GM23338 (cell line): ENCODE results near the gene MYO1D. TPM values are rescaled to one million over a fixed set of nuclear protein-coding genes. Genes with fewer than 3 reads are reported as not detected.

Experiments used
- ATAC-seq: fragments of 200-7000 bp; cut with Tn5 transposase; 3 replicates; pipeline ENCODE4 v1.9.1; 2020
- DNase-seq: peaks from one replicate; pipeline ENCODE4 v3.0.0-alpha.2; 2015; ENCODE audit warnings: low spot score
- H2AFZ ChIP-seq: fragments of 200-600 bp; sonication (generic); 2 replicates; pipeline ENCODE4 v1.8.0; 2016; ENCODE audit warnings: antibody characterized with exemption, mild to moderate bottlenecking, moderate library complexity
- H3F3A ChIP-seq: fragments of 200-600 bp; sonication (generic); replicated peaks from 2 replicates; pipeline ENCODE4 v1.8.0; 2017; ENCODE audit warnings: antibody characterized with exemption, mixed run types, low read depth
- H3K27ac ChIP-seq: fragments of 200-600 bp; sonication (generic); 2 replicates; pipeline ENCODE4 v1.6.1; 2016; ENCODE audit warnings: low read depth
- H3K27me3 ChIP-seq: fragments of 200-600 bp; sonication (generic); 2 replicates; pipeline ENCODE4 v1.8.0; 2016; ENCODE audit warnings: mild to moderate bottlenecking, mixed run types, moderate library complexity; ENCODE audit not compliant: insufficient read depth
- H3K36me3 ChIP-seq: fragments of 200-600 bp; sonication (generic); 2 replicates; pipeline ENCODE4 v1.8.0; 2016; ENCODE audit warnings: mild to moderate bottlenecking; ENCODE audit not compliant: insufficient read depth
- H3K4me1 ChIP-seq: fragments of 200-600 bp; sonication (generic); 2 replicates; pipeline ENCODE4 v1.8.0; 2016; ENCODE audit warnings: mild to moderate bottlenecking, moderate library complexity; ENCODE audit not compliant: insufficient read depth
- H3K4me2 ChIP-seq: fragments of 200-600 bp; sonication (generic); 2 replicates; pipeline ENCODE4 v1.7.1; 2017; ENCODE audit warnings: mixed run types
- H3K4me3 ChIP-seq: fragments of 200-600 bp; sonication (generic); 2 replicates; pipeline ENCODE4 v1.6.1; 2016; ENCODE audit warnings: mixed run types
- H3K79me2 ChIP-seq: fragments of 200-600 bp; sonication (generic); replicated peaks from 2 replicates; pipeline ENCODE4 v1.8.0; 2017; ENCODE audit warnings: mild to moderate bottlenecking; ENCODE audit not compliant: insufficient read depth
- H3K9me2 ChIP-seq: fragments of 200-600 bp; sonication (generic); 2 replicates; pipeline ENCODE4 v1.8.0; 2017; ENCODE audit not compliant: insufficient read depth
- H4K20me1 ChIP-seq: fragments of 200-600 bp; sonication (generic); replicated peaks from 2 replicates; pipeline ENCODE4 v1.8.0; 2017; ENCODE audit warnings: mild to moderate bottlenecking; ENCODE audit not compliant: insufficient read depth
- H3K27ac Mint-ChIP-seq: 2 replicates; pipeline ENCODE4 v1.8.0; 2020; ENCODE audit warnings: inconsistent platforms, mild to moderate bottlenecking, moderate library complexity, mixed read lengths
- H3K27me3 Mint-ChIP-seq: 3 replicates; pipeline ENCODE4 v1.8.0; 2022; ENCODE audit warnings: low read depth, mild to moderate bottlenecking, moderate library complexity, mixed read lengths, inconsistent platforms; ENCODE audit not compliant: insufficient read depth, poor library complexity
- H3K36me3 Mint-ChIP-seq: 3 replicates; pipeline ENCODE4 v1.8.0; 2021; ENCODE audit warnings: low read depth, mild to moderate bottlenecking, inconsistent platforms, moderate library complexity, mixed read lengths
- H3K4me1 Mint-ChIP-seq: 3 replicates; pipeline ENCODE4 v1.8.0; 2020; ENCODE audit warnings: mild to moderate bottlenecking, inconsistent platforms, mixed read lengths
- H3K4me3 Mint-ChIP-seq: 3 replicates; pipeline ENCODE4 v1.8.0; 2021; ENCODE audit warnings: moderate library complexity, mild to moderate bottlenecking, inconsistent platforms, mixed read lengths
- H3K9me3 Mint-ChIP-seq: 3 replicates; pipeline ENCODE4 v1.8.0; 2020; ENCODE audit warnings: moderate library complexity, mild to moderate bottlenecking, inconsistent platforms, mixed read lengths
- CREB1 ChIP-seq: fragments of 250-450 bp; sonication (Bioruptor Pico); IDR thresholded peaks from 2 replicates; pipeline ENCODE4 v1.5.0; 2020; ENCODE audit warnings: low read depth, mild to moderate bottlenecking, moderate library complexity
- EZH2 ChIP-seq: fragments of 200-600 bp; sonication (generic); IDR thresholded peaks from one replicate; pipeline ENCODE4 v1.8.0; 2017; ENCODE audit warnings: antibody characterized with exemption, mild to moderate bottlenecking, low read depth; ENCODE audit not compliant: unreplicated experiment
- EZH2phosphoT487 ChIP-seq: fragments of 200-600 bp; sonication (generic); IDR thresholded peaks from one replicate; pipeline ENCODE4 v1.8.1; 2018; ENCODE audit warnings: antibody characterized with exemption; ENCODE audit not compliant: unreplicated experiment
- JUNB ChIP-seq: IDR thresholded peaks from one replicate; pipeline ENCODE4 v1.6.1; 2016; ENCODE audit warnings: antibody characterized with exemption; ENCODE audit not compliant: unreplicated experiment
- NANOG ChIP-seq: IDR thresholded peaks from 2 replicates; pipeline ENCODE4 v1.6.1; 2016; ENCODE audit warnings: antibody characterized with exemption, borderline replicate concordance
- POLR2AphosphoS5 ChIP-seq: IDR thresholded peaks from 2 replicates; pipeline ENCODE4 v1.6.1; 2016; ENCODE audit warnings: antibody characterized with exemption, low read depth
- REST ChIP-seq: IDR thresholded peaks from one replicate; pipeline ENCODE4 v1.6.1; 2018; ENCODE audit warnings: antibody characterized with exemption; ENCODE audit not compliant: unreplicated experiment
- STAT1 ChIP-seq: IDR thresholded peaks from one replicate; pipeline ENCODE4 v1.6.1; 2016; ENCODE audit warnings: antibody characterized with exemption; ENCODE audit not compliant: unreplicated experiment
- ZNF114 ChIP-seq: fragments of 250-450 bp; sonication (Bioruptor Pico); IDR thresholded peaks from 2 replicates; pipeline ENCODE4 v1.5.0; 2020; ENCODE audit warnings: mild to moderate bottlenecking, moderate library complexity
- ZNF331 ChIP-seq: fragments of 250-450 bp; sonication (Bioruptor Pico); IDR thresholded peaks from 2 replicates; pipeline ENCODE4 v1.5.0; 2020; ENCODE audit warnings: low read depth, mild to moderate bottlenecking, moderate library complexity
- polyA plus RNA-seq: library from polyadenylated mRNA; unstranded; fragments of >200 nt; fragmentation: Nextera tagmentation; extraction: Ambion mirVana; gene quantifications from 2 replicates; pipeline ENCODE4 v1.2.1, GENCODE V29; 2016
- total RNA-seq: library from RNA; depleted of rRNA; stranded (reverse); fragments of >200 nt; shearing (Covaris generic); gene quantifications from 2 replicates; pipeline ENCODE4 v1.2.3, GENCODE V29; 2014
- TF ChIP-seq, protein P1 (sequence below): IDR thresholded peaks from 2 replicates; pipeline ENCODE4 v1.6.1; 2016; ENCODE audit warnings: antibody characterized with exemption
- TF ChIP-seq, protein P2 (sequence below): fragments of 250-450 bp; sonication (Bioruptor Pico); IDR thresholded peaks from 2 replicates; pipeline ENCODE4 v1.5.0; 2020; ENCODE audit warnings: mild to moderate bottlenecking, moderate library complexity
- TF ChIP-seq, protein P3 (sequence below), 2 experiments: fragments of 200-600 bp in 1 of 2; sonication (generic) in 1 of 2; conservative IDR thresholded peaks; 2 replicates each; pipeline versions ENCODE4 v1.5.1 to v1.6.1; 2016 to 2017; ENCODE audit warnings: antibody characterized with exemption in 2 of 2, low read depth in 2 of 2, mild to moderate bottlenecking in 2 of 2, moderate library complexity in 1 of 2

Gene MYO1D
- total and polyA plus RNA-seq, 2 experiments from 2014 or later: 8.6 to 28.6 TPM

- H3K4me1 ChIP-seq: peaks cover 27% of the 10 kb centered on the region
- H4K20me1 ChIP-seq: no peaks in the 10 kb centered on the region
- no peak overlapping the region for H3K27ac ChIP-seq
- H3K27ac Mint-ChIP-seq: no peak overlapping the region
- no peak overlapping the region for H2AFZ ChIP-seq
- no peaks in the 10 kb centered on the region for H3K9me2 ChIP-seq
- H3K4me2 ChIP-seq: no peak overlapping the region
- TF ChIP-seq, protein P1, sequence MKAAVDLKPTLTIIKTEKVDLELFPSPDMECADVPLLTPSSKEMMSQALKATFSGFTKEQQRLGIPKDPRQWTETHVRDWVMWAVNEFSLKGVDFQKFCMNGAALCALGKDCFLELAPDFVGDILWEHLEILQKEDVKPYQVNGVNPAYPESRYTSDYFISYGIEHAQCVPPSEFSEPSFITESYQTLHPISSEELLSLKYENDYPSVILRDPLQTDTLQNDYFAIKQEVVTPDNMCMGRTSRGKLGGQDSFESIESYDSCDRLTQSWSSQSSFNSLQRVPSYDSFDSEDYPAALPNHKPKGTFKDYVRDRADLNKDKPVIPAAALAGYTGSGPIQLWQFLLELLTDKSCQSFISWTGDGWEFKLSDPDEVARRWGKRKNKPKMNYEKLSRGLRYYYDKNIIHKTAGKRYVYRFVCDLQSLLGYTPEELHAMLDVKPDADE: no peak
- TF ChIP-seq, protein P2, sequence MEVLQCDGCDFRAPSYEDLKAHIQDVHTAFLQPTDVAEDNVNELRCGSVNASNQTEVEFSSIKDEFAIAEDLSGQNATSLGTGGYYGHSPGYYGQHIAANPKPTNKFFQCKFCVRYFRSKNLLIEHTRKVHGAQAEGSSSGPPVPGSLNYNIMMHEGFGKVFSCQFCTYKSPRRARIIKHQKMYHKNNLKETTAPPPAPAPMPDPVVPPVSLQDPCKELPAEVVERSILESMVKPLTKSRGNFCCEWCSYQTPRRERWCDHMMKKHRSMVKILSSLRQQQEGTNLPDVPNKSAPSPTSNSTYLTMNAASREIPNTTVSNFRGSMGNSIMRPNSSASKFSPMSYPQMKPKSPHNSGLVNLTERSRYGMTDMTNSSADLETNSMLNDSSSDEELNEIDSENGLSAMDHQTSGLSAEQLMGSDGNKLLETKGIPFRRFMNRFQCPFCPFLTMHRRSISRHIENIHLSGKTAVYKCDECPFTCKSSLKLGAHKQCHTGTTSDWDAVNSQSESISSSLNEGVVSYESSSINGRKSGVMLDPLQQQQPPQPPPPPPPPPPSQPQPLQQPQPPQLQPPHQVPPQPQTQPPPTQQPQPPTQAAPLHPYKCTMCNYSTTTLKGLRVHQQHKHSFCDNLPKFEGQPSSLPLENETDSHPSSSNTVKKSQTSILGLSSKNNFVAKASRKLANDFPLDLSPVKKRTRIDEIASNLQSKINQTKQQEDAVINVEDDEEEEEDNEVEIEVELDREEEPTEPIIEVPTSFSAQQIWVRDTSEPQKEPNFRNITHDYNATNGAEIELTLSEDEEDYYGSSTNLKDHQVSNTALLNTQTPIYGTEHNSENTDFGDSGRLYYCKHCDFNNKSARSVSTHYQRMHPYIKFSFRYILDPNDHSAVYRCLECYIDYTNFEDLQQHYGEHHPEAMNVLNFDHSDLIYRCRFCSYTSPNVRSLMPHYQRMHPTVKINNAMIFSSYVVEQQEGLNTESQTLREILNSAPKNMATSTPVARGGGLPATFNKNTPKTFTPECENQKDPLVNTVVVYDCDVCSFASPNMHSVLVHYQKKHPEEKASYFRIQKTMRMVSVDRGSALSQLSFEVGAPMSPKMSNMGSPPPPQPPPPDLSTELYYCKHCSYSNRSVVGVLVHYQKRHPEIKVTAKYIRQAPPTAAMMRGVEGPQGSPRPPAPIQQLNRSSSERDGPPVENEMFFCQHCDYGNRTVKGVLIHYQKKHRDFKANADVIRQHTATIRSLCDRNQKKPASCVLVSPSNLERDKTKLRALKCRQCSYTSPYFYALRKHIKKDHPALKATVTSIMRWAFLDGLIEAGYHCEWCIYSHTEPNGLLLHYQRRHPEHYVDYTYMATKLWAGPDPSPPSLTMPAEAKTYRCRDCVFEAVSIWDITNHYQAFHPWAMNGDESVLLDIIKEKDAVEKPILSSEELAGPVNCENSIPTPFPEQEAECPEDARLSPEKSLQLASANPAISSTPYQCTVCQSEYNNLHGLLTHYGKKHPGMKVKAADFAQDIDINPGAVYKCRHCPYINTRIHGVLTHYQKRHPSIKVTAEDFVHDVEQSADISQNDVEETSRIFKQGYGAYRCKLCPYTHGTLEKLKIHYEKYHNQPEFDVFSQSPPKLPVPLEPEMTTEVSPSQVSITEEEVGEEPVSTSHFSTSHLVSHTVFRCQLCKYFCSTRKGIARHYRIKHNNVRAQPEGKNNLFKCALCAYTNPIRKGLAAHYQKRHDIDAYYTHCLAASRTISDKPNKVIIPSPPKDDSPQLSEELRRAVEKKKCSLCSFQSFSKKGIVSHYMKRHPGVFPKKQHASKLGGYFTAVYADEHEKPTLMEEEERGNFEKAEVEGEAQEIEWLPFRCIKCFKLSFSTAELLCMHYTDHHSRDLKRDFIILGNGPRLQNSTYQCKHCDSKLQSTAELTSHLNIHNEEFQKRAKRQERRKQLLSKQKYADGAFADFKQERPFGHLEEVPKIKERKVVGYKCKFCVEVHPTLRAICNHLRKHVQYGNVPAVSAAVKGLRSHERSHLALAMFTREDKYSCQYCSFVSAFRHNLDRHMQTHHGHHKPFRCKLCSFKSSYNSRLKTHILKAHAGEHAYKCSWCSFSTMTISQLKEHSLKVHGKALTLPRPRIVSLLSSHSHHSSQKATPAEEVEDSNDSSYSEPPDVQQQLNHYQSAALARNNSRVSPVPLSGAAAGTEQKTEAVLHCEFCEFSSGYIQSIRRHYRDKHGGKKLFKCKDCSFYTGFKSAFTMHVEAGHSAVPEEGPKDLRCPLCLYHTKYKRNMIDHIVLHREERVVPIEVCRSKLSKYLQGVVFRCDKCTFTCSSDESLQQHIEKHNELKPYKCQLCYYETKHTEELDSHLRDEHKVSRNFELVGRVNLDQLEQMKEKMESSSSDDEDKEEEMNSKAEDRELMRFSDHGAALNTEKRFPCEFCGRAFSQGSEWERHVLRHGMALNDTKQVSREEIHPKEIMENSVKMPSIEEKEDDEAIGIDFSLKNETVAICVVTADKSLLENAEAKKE: no peak
- TF ChIP-seq EZH2 (no peak), POLR2AphosphoS5 (no peak), REST (no peak), NANOG (no peak), EZH2phosphoT487 (no peak), CREB1 (CRISPR knock-in tag) (no peak), ZNF331 (CRISPR knock-in tag) (no peak), JUNB (no peak), ZNF114 (CRISPR knock-in tag) (no peak), STAT1 (no peak)
- TF ChIP-seq, protein P3, sequence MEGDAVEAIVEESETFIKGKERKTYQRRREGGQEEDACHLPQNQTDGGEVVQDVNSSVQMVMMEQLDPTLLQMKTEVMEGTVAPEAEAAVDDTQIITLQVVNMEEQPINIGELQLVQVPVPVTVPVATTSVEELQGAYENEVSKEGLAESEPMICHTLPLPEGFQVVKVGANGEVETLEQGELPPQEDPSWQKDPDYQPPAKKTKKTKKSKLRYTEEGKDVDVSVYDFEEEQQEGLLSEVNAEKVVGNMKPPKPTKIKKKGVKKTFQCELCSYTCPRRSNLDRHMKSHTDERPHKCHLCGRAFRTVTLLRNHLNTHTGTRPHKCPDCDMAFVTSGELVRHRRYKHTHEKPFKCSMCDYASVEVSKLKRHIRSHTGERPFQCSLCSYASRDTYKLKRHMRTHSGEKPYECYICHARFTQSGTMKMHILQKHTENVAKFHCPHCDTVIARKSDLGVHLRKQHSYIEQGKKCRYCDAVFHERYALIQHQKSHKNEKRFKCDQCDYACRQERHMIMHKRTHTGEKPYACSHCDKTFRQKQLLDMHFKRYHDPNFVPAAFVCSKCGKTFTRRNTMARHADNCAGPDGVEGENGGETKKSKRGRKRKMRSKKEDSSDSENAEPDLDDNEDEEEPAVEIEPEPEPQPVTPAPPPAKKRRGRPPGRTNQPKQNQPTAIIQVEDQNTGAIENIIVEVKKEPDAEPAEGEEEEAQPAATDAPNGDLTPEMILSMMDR (conservative IDR thresholded peaks at IDR 0.05; ENCODE audit: low read depth in 2 of 2): no peak
- no peaks in the 10 kb centered on the region for H3K36me3 Mint-ChIP-seq
- H3K36me3 ChIP-seq: no peaks in the 10 kb centered on the region
- no peak overlapping the region for H3K4me3 Mint-ChIP-seq
- H3K79me2 ChIP-seq: no peaks in the 10 kb centered on the region
- peaks cover 7% of the 10 kb centered on the region for H3K27me3 Mint-ChIP-seq
- ATAC-seq: no peak
- no peak for DNase-seq
- no peak overlapping the region for H3K4me3 ChIP-seq
- H3F3A ChIP-seq: no peaks in the 10 kb centered on the region; the same call in 1 of the 2 replicates
- H3K27me3 ChIP-seq: no peaks in the 10 kb centered on the region
- no peaks in the 10 kb centered on the region for H3K9me3 Mint-ChIP-seq
- H3K4me1 Mint-ChIP-seq: peaks cover 31% of the 10 kb centered on the region
Measured at GRCh38 chr17:32512328-32512727, 364.6 kb downstream of the MYO1D start.
